Superior temporal gyrus (tissue), 1 donor: ENCODE measurements around the gene RXRG.

Experiments used
- DNase-seq: peaks from one replicate; pipeline ENCODE4 v3.0.0-alpha.2; 2016; ENCODE audit errors: extremely low spot score

Gene RXRG

GRCh38 chr1:165369255-165369848, 75.6 kb downstream of the RXRG start:
- DNase-seq = peak; percentile 78

DNA sequence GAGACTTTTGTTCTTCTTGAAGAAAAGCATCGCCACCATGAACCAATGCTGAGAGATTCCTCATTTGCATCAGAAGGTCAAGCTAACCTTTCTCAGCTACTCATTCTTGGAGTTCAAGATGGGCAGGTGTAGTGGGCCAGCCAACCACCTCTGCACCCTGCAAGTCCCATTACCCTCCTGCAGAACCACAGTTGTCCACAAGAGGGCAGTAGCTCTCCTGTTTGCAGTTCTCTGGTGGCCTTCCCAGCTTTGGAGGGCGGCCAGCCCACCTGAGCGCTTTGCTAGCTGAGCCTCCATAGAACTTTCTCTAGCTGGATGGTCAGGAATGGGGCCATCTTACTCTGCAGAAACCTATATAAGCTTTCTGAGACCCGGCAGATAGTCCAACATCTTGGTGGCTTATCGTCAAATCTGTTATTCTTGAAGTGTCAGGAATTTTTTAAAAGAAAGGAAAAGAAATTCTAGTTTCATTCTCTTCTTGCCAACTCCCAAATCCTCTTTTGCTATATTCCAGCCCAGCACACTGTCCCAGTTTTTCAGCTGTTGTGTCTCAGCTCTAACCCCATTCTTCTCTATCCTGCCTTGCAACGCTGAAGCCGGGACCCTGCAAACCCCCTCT, 77.4 kb downstream of the RXRG start:
- DNase-seq = peak; percentile 82

- no peak for DNase-seq
Measured at GRCh38 chr1:165365341-165365740, 79.6 kb downstream of the RXRG start.

DNA sequence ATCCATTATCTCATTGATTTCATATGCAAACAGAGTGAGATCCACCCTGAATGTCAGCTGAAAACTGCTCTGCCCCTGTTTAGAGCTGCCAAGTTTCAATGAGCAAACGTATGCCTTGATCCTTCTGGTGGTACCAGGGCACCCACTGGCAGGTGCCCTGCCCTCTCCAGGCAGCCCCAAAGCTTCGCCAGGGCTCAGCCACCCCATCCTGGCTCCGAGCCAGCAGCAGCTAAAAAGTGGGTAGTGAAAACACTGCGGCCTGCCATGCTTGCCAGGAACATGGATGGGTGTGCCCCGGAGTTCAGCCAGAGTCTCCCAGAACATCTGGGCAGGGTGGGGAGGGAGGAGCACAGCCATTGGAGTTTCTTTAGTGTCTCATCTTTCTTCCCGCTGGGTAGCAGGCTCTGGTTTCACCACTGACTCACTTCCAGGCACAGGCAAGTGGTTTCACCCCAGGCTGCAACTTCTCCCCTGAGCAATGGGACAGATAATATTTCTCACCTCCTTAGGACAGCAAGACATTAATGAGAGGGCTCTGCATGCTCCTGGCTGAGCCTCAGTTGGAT, 80.3 kb downstream of the RXRG start:
- no peak for DNase-seq

- no peak for DNase-seq
Measured at GRCh38 chr1:165356876-165357275, 88.0 kb downstream of the RXRG start.

- DNase-seq = no peak
Measured at GRCh38 chr1:165355977-165356811, 88.7 kb downstream of the RXRG start, which contains the start of gene LMX1A. TSS of gene LMX1A (minus strand) at chr1:165356715. CDS start at chr1:165355559, 1,156 bp downstream.

GRCh38 chr1:165355139-165355976, 89.6 kb downstream of the RXRG start:
- DNase-seq = no peak

- DNase-seq = no peak
Measured at GRCh38 chr1:165354739-165355138, 90.2 kb downstream of the RXRG start.

- no peak for DNase-seq
Measured at GRCh38 chr1:165353731-165354671, 90.9 kb downstream of the RXRG start.

- DNase-seq = no peak
Measured at GRCh38 chr1:165352442-165353293, 92.3 kb downstream of the RXRG start.

DNA sequence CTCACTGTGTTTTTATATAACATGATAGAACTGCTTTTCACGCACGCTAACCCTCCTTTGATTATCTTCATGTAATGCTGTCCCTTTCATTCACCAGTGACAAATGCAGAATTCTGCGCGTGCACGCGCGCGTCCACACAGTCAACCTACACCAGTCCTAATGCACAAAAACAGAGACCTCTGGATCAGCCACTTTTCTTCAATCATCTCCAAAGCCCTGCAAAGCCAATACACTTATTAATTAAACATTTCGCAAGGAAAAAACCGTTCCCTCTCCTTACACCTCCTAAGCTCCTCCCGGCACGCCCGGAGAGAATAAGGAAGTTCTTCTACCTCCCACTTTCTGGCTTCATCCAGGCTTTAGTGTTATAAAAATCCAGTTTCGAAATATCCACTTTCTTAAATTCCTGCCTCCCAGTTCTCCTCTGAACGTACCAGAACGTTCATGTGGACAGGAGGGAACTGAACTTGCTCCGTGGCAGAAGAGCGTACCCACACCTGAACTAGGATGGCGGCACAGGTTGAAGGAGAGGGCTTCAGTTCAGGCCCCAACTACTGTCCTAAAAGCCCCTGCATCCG, 93.0 kb downstream of the RXRG start:
- no peak for DNase-seq
